ENCODE data around the gene TRPV4. TPM values are rescaled to one million over a fixed set of nuclear protein-coding genes. Genes with fewer than 3 reads are reported as not detected.
"Not testable (repeated sequence)": the region's sequence is repeated elsewhere in the genome, so short reads cannot be mapped to it uniquely, and the experiment has no call there.

Gene TRPV4
- total RNA-seq: 0.08 and 0.31 TPM in 2 replicates
- 0.06 TPM for polyA plus RNA-seq (2012)

DNA sequence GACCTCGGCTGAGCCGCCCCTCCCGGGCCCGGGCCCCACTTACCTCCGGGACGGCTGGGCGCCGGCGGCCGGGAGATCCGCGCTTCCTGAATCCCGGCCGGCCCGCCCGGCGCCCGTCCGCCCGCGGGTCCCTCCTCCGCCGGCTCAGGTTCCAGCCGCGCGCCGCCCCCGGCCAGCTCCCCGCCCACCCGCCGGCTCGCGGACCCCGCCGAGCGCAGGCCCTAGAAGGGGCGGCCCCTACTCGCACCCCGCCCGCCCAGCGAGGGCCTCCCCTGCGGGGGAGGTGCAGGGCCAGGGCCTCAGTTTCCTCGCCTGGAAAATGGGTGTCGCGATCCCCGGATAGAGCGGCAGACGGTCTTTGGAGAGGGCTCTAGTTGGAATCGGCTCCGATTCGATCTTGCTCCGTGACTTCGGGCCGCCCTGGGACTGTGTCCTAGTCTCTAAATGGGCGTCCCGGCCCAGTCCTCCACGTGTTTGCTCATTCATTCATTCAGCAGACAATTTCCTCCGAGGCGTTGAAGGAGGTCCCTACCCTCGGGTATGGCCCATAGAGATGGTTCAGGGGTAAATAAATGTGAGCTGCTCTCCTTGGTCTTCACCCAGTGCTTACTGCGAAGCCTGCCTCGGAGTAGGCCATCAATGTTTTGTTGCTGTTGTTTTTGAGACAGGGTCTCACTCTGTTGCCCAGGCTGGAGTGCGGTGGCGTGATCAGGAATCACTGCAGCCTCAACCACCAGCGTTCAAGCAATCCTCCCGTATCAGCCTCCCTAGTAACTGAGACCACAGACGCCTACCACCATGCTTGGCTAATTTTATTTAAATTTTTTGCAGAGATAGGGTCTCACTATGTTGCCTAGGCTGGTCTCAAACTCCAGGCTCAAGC is at the start of gene TRPV4:
Gene TRPV4 (minus strand): TSS at position 92 of the 883 bp plus-strand sequence. CDS start 18,602 bp downstream, outside the sequence.
- DNase-seq (ENCODE audit: low read depth): peak; percentile 13

DNA sequence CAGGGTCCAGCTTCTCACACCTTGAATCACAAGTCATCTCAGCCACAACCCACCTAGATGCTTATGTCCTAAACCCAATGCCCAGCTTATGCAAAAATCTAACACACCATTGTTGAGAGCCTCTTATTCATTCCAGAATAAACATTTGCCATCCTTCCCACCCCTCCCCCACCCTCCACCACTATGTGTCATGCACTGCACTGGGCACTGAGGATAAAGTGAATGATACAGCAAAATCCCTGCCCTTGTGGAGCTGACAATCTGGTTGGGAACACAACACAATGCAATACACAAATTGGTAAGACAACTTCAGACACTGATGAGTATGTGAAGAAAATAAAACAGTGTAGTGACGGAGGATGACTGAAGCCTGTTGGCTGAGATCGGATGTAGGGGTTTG is 48.6 kb upstream of the TRPV4 start:
- DNase-seq (ENCODE audit: low read depth): no peak

DNA sequence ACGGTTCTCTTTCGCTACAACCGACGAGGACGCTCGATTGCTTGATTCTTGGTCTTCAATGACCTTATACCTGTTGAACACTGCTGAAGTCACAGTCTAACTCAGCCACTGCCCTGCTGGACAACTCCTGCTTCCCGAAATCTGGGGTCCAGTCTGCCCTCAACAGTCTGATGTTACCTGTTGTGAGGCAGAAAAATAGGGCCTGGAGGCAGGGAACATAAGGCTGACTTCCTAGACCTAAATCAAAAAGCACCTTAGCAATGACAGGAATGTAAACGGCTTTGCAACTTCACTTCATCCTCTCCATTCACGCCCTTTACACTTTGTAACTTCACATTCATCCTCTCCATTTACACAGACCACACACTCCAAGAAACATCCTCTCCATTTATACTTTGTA is 47.7 kb upstream of the TRPV4 start:
- no peak for DNase-seq (ENCODE audit: low read depth)

DNA sequence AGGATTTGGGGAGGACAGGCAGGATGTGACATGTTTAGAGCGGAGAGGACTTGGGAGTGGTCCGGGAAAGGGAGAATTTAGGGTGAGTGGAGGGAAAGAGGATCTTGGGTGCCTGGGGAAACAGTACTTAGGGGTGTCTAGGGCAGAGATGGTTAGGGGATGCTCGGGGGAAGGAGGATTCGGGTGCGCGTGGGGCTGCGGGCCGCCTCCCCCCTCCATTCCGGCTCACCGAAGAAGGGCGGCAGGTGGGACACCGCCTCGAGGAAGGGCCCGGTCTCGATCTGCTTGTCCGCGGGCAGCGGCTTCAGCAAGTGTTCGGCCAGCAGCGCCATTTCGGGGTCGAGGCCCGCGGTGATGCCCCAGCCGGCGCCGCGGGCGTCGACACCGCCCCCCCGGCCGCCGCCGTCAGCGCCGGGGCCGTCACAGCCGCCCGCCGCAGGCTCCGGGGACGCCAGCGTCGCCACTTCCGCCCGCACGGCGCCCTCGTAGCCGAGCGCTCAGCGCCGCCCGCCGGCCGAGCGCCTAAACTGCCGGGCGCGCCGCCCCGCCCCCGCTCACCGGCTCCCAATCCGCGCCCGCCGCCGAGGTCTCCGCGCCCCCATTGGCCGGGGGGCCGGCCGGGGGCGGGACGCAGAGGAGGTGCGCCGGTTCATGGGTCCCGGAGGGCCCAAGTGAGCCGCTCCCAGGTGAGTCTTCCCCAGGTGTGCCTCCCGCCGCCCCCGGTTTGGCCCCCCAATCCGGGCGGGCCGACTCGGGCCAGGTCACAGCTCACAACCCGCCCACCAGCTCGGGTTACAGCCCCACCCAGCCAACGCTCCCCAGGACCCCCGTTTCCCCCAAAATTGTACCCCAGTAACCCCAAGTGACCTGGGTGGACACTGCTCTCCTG is 47.1 kb upstream of the TRPV4 start, which contains the start of gene GLTP:
Gene GLTP (minus strand): TSS at position 499 of the 889 bp plus-strand sequence. CDS start 167 bp downstream, at position 332.
- DNase-seq (ENCODE audit: low read depth): peak; percentile 86

DNA sequence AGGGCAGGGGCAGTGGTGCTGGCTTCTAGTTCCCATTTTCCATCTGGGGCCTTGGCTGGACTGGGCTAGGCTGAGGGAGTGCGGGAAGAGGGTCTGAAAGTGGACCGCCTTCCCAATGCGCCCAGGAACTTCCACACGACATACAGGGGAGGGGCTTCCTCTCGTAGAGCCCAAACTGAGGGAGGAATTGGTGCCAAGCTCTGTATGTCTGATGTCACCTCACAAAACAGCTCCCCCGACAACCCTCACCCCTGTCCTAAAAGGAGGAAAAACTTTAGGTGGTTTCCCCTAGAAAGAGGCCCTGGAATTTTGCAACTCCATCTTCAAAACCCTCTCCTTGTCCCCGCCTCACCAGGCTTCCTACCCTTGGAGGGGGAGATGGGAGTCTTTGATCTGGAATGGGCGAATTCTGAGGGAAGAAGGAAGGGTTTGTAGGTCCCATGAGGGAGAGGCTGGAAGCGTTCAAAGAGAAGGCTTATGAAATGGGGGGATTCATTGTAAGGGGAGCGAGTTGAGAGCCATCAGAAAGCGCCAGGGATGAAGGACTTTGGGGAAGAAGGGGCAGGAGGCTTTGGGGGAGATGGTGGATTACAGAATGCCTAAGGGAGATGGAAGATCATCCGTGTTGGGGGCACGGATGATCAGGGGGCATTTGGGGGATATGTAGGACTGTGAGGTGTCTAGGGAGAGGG is 46.3 kb upstream of the TRPV4 start:
- DNase-seq (ENCODE audit: low read depth): no peak

DNA sequence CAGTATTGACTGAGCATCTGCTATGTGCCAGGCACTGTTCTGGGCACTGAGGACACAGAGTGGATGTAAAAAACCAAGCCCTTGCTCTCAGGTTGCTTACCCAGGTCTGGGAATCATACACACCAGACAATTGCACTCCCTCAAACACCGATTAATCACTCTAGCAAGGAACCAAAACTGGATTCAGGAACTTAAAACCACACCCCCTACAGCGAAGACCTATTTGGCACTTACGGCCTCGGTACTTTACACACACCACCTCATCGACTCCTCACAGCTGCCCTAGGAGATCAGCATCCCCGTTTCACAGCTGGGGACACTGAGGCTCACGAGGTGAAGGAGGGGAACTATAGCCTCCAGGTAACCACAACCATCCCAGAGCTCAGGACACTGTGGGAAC is 45.6 kb upstream of the TRPV4 start:
- DNase-seq (ENCODE audit: low read depth): no peak

DNA sequence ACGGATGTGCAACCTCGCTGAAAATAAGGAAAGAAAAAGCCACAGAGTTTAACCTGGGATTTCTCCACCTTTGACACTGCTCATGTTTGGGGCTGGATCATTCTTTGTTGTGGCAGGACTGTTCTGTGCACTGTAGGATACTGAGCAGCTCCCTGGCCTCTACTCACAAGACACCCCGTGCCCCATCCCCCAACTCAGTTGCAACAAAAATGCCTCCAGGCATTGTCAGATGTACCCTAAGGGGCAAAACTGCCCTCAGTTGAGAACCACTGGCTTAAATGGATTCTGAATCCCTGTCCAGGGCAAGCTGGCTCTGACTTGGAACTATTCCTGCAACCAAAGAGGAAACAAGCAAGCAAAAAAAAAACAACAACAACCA is 45.0 kb upstream of the TRPV4 start:
- no peak for DNase-seq (ENCODE audit: low read depth)

DNA sequence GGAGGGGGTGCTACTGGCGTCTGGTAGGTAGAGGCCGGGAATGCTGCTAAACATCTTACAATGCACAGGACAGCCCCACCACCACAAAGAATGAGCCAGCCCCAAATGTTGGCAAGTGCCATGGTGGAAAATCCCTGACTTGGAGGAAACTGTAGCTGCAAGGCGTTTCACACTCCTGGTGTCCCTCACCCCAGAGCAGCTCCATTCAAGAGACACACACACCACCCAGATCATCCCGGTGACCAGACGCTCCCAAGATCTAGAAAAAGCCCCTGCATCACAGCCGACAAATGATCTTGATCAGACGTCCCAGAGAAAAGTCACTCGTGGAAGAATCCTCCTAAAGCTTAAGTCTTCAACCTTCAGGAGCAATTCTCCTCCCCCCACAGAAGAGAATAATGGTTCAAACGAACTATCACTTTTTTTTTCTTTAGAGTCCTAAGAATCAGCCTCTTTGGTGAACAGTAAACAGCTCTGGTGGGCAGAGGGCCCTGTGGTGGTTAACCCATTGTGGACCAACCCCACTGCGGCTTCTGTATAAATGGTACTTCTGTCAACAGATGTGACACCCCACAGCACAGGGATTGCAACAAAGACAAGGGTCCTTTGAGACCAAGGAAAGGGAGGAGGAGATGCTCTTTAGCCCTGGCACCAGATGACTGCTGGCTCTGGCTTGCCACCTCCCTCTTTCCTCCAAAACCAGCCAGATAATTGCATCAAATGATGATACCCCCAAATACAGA is 44.5 kb upstream of the TRPV4 start:
- no peak for DNase-seq (ENCODE audit: low read depth)

DNA sequence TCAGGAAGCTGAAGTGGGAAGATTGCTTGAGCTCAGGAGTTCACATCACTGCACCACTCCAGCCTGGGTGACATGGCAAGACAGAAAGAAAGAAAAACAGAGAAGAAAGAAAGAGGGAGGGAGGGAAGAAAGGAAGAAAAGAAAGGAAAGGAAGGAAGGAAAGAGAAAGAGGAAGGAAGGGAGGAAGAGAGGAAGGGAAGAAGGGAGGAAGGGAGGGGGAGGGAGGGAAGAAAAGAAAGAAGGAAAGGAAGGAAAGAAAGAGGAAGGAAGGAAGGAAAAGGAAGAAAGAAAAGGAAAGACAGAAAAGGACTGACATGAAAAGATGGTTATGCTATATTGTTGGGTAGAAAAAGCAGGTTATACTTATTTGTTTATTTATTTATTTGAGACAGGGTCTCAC is 43.2 kb upstream of the TRPV4 start:
- DNase-seq (ENCODE audit: low read depth): no peak

DNA sequence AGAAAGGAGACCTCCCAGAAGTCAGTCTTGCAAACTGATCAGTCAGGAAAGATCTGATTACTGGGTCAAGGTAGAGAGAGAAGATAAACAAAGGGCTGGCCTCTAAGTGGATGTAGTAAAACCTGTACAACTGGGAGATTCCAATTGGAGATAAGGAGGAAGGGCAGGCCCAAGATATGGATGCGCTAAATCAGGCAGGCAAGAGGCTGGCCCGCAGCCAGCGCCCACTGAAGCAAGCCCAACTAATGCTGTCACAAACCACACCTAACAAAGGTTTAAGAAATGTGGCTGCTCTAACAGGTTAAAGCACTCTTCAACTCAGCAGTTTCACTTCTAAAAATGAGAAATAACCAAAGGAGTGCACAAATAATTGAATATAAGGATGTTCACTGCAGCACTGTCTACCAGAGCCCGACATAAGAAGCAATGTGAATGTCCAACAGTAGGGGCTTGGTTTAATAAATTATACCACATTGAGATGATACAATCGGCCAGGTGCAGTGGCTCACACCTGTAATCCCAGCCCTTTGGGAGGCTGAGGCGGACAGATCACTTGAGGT is 42.5 kb upstream of the TRPV4 start:
- DNase-seq (ENCODE audit: low read depth): no peak

DNA sequence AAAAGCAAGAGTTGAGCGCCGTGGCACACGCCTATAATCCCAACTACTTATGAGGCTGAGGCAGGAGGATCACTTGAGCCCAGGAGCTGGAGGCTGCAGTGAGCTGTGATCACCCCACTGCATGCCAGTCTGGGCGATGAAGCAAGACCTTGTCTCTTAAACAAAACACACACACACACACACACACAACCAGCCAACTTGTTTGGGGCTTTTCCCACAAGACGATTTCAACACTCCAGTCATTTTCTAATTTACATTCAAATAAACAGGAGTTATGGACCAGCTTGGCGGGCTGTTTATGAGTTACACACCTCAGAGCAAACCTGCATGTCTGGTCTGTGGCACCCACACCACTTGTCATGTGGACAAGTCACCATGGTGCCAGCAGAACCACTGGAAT is 40.5 kb upstream of the TRPV4 start:
- no peak for DNase-seq (ENCODE audit: low read depth)

DNA sequence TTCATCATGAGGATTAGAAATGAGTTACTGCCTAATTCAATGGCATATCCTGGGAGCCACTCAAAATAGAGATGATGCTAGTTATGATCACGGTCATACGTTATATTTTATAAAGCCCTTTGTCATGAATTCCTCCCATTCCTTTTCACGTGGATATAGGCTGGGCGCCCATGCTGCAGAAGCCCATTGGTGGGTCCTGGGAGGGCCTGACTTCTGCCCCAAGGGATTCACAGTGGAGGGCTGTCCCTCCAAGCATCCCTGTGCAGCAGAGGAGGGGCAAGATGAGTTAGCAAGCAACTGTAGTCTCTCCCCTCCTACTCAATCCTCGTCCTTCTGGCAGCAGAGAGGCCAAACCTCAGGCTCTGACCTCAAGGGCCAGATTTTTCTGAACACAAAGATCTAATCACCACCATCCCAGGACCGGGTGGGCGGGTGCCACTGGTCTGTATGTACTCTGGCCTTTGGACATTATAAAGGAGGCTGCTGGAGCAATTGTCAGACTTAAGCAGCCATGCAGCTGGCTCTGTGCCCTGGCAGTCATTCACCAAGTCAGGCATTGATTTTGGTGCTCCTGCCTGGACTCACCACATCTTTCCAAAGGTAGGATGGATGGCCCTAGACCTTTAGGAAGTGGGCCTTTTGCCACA is 38.6 kb upstream of the TRPV4 start:
- DNase-seq (ENCODE audit: low read depth): no peak

DNA sequence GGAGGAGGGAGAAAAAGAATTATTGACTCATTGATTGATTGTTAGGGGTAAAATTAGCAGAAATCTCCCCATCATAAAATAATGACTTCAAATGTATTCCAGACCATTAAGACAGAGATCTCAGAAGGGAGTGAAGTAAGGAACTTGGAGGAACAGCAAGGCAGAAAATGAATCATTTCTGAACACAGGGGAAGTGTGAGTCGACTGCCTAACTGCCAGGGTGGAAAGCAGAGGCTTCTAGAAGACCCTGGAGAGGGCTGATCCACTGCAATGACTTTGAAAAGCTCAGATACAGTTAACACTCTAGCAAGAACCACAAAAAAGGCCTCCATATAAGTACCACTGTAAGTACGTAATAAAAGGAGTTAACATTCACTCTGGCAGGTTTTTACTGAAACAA is 37.5 kb upstream of the TRPV4 start:
- no peak for DNase-seq (ENCODE audit: low read depth)

DNA sequence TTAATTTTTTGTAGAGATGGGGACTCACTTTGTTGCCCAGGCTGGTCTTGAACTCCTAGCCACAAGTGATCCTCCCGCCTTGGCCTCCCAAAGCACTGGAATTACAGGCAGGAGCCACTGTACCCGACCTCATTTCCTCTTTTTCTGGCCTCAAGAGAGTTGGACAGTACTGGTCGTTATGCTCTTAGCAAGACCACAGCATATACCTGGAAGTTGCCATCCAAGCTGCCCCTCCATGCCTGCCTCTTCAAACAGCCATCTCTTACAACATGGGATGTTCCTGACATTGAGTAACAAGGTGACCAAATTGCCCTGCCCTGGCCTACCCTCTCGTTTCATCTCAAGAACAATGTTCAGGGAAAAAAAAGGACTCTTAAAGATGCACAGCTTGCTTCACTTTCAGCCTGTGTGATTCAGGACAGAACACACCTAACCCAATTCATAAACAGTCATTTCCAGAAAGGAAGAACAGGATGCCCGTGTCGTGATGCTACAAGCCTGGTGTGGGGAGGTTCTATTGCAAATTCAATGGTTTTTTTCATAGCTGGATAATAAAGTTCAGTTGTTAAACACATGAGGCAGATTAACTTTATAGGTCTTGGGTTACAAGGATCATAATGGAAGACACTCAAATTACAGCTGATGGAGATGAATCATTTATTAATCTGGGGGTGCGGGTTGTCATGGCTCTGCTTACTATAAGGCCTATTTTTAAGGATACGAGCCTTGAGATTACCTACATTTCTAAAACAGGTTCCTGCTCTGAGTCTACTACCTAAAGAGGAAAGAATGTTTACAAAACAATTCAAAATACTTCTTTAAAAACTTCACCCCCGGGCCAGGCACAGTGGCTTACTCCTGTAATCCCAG is 35.2 kb upstream of the TRPV4 start:
- no peak for DNase-seq (ENCODE audit: low read depth)

DNA sequence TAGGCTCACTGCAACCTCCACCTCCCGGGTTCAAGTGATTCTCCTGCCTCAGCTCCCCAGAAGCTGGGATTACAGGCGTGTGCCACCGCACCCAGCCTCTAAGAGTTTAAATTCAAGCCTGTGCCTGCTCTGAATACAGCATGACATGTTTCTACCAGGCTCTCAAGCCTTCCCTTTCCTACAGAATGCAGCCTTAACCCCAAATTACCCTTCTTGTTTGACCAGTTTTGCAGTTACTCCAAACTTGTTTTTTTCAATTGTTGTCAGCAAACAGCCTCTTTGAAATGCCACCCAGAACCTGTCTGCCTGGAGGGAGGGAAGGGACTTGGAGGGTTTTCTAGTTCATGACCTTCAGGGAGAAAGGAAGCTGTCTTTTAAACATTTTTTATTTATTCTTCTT is 31.7 kb upstream of the TRPV4 start:
- DNase-seq (ENCODE audit: low read depth): no peak

DNA sequence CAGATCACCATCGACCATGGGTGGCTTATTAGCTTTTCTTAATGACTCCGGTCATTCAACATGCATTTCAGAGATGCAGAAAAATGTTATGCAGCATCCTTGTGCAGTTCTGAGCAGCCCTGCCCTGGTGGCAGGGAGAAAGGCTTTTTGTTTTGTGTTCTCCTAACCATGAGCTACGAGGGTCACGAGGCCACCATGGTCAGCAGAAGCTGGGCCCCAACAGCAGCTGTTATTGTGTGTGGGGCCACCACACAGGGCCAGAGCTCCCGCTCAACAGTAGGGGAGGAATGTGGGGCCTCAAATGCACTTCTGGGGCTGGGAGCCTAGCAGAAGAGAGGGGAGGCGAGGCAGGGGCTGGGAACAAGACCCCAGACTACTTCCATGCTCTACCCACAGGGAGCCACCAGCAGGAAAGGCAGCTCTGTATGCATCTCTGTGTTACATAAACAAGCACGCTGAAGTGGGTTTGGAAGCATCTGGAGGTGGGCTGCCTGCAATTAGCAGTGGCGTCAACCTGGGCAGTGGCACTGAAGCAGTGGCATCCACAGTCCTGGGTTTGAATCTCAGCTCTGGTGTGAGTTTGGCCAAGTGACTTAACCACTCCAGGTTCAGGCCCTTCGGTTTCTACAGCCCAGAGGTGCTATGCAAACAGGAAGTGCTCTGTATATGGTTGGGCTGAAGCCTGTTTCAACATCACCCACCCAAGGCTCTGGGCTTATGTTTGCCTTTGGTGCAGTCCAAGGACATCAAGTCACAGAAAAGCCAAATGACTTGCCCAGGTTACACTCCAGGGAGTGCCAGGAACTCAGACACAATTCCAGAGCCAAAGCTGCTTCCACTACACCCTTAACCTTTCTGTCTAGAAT is 30.9 kb upstream of the TRPV4 start:
- peak; percentile 38 for DNase-seq (ENCODE audit: low read depth)

DNA sequence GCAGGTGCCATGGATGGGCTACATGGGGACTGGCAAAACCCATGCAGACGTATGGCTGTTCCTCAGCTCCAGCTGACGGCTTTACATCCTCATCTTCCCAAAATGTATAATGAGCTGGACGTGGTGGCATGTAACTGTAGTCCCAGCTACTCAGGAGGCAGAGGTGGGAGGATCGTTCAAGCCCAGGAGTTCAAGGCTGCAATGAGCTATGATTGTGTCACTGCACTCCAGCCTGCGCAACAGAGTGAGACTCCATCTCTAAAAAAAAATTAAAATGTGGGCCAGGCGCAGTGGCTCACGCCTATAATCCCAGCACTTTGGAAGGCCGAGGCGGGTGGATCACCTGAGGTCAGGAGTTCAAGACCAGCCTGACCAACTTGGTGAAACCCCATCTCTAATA is 29.3 kb upstream of the TRPV4 start:
- not testable (repeated sequence) for DNase-seq (ENCODE audit: low read depth)

All from myocyte (in vitro differentiated cells).